A549 (cell line): Measurements from ENCODE around the gene SLC39A11. TPM values are rescaled to one million over a fixed set of nuclear protein-coding genes. Genes with fewer than 3 reads are reported as not detected.

Source experiments
- ATAC-seq, 2 experiments: fragments of 200-7000 bp in 1 of 2; fragments of >200 bp in 1 of 2; cut with Nextera tagmentation in 1 of 2; cut with Tn5 transposase in 1 of 2; 3 replicates each; pipeline versions ENCODE4 v1.8.0 to v1.9.1; 2018 to 2020; ENCODE audit warnings: mild to moderate bottlenecking in 1 of 2, moderate library complexity in 1 of 2
- CTCF ChIA-PET: fragments of 300-600 bp; sonication (Branson Sonifier 250); formaldehyde crosslinking; extraction: SDS; loops from one replicate; lab custom pipeline; 2021; ENCODE audit warnings: antibody characterized with exemption, inconsistent platforms; lab: Yijun Ruan, JAX
- POLR2A ChIA-PET: fragments of 350-600 bp; formaldehyde crosslinking; extraction: SDS; loops from one replicate; lab custom pipeline; 2021; ENCODE audit warnings: antibody characterized with exemption, inconsistent platforms; lab: Yijun Ruan, JAX
- DNase-seq, 2 experiments: peaks; one replicate each; pipeline versions ENCODE4 v3.0.0 to v3.0.0-alpha.2; 2011 to 2016; ENCODE audit warnings: low read depth in 1 of 2, low spot score in 1 of 2
- FAIRE-seq: peaks from 2 replicates; lab custom pipeline; 2011; peaks lifted over from hg19 to GRCh38; lab: Jason Lieb, UNC
- H3K27ac ChIP-seq, 2 experiments: fragments of >200 bp; sonication (Bioruptor Twin); formaldehyde crosslinking; 3 replicates each; pipeline ENCODE4 v1.5.1; 2016 to 2017
- H3K4me1 ChIP-seq: fragments of >200 bp; sonication (Bioruptor Twin); formaldehyde crosslinking; 3 replicates; pipeline ENCODE4 v1.6.1; 2016
- H3K4me2 ChIP-seq: fragments of >200 bp; sonication (Bioruptor Twin); formaldehyde crosslinking; 3 replicates; pipeline ENCODE4 v1.6.1; 2016
- H3K4me3 ChIP-seq: fragments of >200 bp; sonication (Bioruptor Twin); formaldehyde crosslinking; 3 replicates; pipeline ENCODE4 v1.5.1; 2016
- H3K9me3 ChIP-seq: fragments of >200 bp; sonication (Bioruptor Twin); formaldehyde crosslinking; 3 replicates; pipeline ENCODE4 v1.6.1; 2016
- CBX2 ChIP-seq: fragments of 200-600 bp; sonication (generic); IDR thresholded peaks from 2 replicates; pipeline ENCODE4 v1.6.1; 2016; ENCODE audit warnings: low read depth, mild to moderate bottlenecking, borderline replicate concordance
- EHF ChIP-seq: fragments of 250-450 bp; sonication (Bioruptor Pico); IDR thresholded peaks from 2 replicates; pipeline ENCODE4 v1.5.0; 2020; ENCODE audit warnings: mild to moderate bottlenecking
- EHMT2 ChIP-seq: fragments of 200-600 bp; sonication (generic); IDR thresholded peaks from 2 replicates; pipeline ENCODE4 v1.6.1; 2016; ENCODE audit warnings: antibody characterized with exemption, low read depth, mild to moderate bottlenecking, moderate library complexity
- FOSL2 ChIP-seq, 2 experiments: fragments of 450-650 bp in 1 of 2; fragments of >200 bp in 1 of 2; sonication (Bioruptor Twin) in 1 of 2; formaldehyde crosslinking; IDR thresholded peaks; 2 replicates each; pipeline versions ENCODE4 v1.5.0 to v1.6.1; 2016 to 2020; ENCODE audit warnings: mild to moderate bottlenecking in 1 of 2, moderate library complexity in 1 of 2
- FOXS1 ChIP-seq: fragments of 250-450 bp; sonication (Bioruptor Pico); IDR thresholded peaks from 2 replicates; pipeline ENCODE4 v1.5.0; 2020; ENCODE audit warnings: mild to moderate bottlenecking, moderate library complexity
- HOXA7 ChIP-seq: fragments of 250-450 bp; sonication (Bioruptor Pico); IDR thresholded peaks from 2 replicates; pipeline ENCODE4 v1.5.0; 2020; ENCODE audit warnings: mild to moderate bottlenecking, moderate library complexity
- HOXB5 ChIP-seq: fragments of 250-450 bp; sonication (Bioruptor Pico); IDR thresholded peaks from 2 replicates; pipeline ENCODE4 v1.5.0; 2020; ENCODE audit warnings: mild to moderate bottlenecking, moderate library complexity
- JUN ChIP-seq, 2 experiments: fragments of >200 bp; sonication (Bioruptor Twin); formaldehyde crosslinking; IDR thresholded peaks; 2 replicates in 1 of 2; 3 replicates in 1 of 2; pipeline ENCODE4 v1.6.1; 2016 to 2017
- JUNB ChIP-seq: fragments of >200 bp; sonication (Bioruptor Twin); formaldehyde crosslinking; IDR thresholded peaks from 2 replicates; pipeline ENCODE4 v1.6.1; 2016
- KDM1A ChIP-seq: fragments of 200-600 bp; sonication (generic); IDR thresholded peaks from 2 replicates; pipeline ENCODE4 v1.6.1; 2016; ENCODE audit warnings: low read depth, mild to moderate bottlenecking
- KDM5A ChIP-seq: fragments of 200-600 bp; sonication (generic); IDR thresholded peaks from 2 replicates; pipeline ENCODE4 v1.6.1; 2016; ENCODE audit warnings: antibody characterized with exemption, mild to moderate bottlenecking
- MYC ChIP-seq: IDR thresholded peaks from 2 replicates; pipeline ENCODE4 v1.6.1; 2012; ENCODE audit warnings: mild to moderate bottlenecking, inconsistent platforms, low read length, improper control_type of control experiment, borderline replicate concordance
- NPAS2 ChIP-seq: fragments of 250-450 bp; sonication (Bioruptor Pico); IDR thresholded peaks from 2 replicates; pipeline ENCODE4 v1.8.0; 2022; ENCODE audit warnings: mild to moderate bottlenecking, moderate library complexity, borderline replicate concordance
- RAD21 ChIP-seq, 2 experiments: fragments of >200 bp in 1 of 2; sonication (Bioruptor Twin) in 1 of 2; formaldehyde crosslinking in 1 of 2; IDR thresholded peaks in 1 of 2; conservative IDR thresholded peaks in 1 of 2; 2 replicates in 1 of 2; 3 replicates in 1 of 2; pipeline ENCODE4 v1.6.1; 2012 to 2018; ENCODE audit warnings: inconsistent platforms in 1 of 2
- RARB ChIP-seq: fragments of 250-450 bp; sonication (Bioruptor Pico); IDR thresholded peaks from 2 replicates; pipeline ENCODE4 v1.8.0; 2021; ENCODE audit warnings: mild to moderate bottlenecking, moderate library complexity
- RNF2 ChIP-seq: fragments of 200-600 bp; sonication (generic); IDR thresholded peaks from 2 replicates; pipeline ENCODE4 v1.6.1; 2016; ENCODE audit warnings: low read depth, mild to moderate bottlenecking, antibody characterized with exemption, moderate library complexity, borderline replicate concordance
- TP53 ChIP-seq: fragments of 250-450 bp; sonication (Bioruptor Pico); IDR thresholded peaks from 2 replicates; pipeline ENCODE4 v1.5.0; 2021; ENCODE audit warnings: mild to moderate bottlenecking, moderate library complexity
- ZFP36 ChIP-seq: fragments of 450-650 bp; IDR thresholded peaks from 2 replicates; pipeline ENCODE4 v1.6.1; 2014; ENCODE audit warnings: borderline replicate concordance; ENCODE audit not compliant: partially characterized antibody
- WGBS: methylation state at CpG from one replicate; pipeline ENCODE4 v1.1.6; 2017; ENCODE audit errors: missing lambda C conversion rate; 5-methylcytosine and 5-hydroxymethylcytosine counted together
- polyA plus RNA-seq, 4 experiments: library from polyadenylated mRNA; depleted of rRNA in 3 of 4; stranded (reverse); fragments of >200 nt; fragmentation: RNase III in 1 of 4; extraction: RNeasy Plus Mini Kit Qiagen cat#74134 plus additional on column Dnase treatment in 1 of 4; gene quantifications; 2 replicates in 3 of 4; 3 replicates in 1 of 4; pipeline ENCODE4 v1.2.3, GENCODE V29; 2011 to 2017
- TF ChIP-seq, protein P1 (sequence below): fragments of 200-600 bp; sonication (generic); IDR thresholded peaks from 2 replicates; pipeline ENCODE4 v1.6.1; 2016; ENCODE audit warnings: antibody characterized with exemption, mild to moderate bottlenecking, moderate library complexity
- TF ChIP-seq, protein P2 (sequence below): fragments of 150-350 bp; IDR thresholded peaks from 2 replicates; pipeline ENCODE4 v1.6.1; 2014; ENCODE audit warnings: low read depth, mild to moderate bottlenecking, low read length
- TF ChIP-seq, protein P3 (sequence below): IDR thresholded peaks from 2 replicates; pipeline ENCODE4 v1.6.1; 2012; ENCODE audit warnings: low read depth, borderline replicate concordance

Gene SLC39A11
- polyA plus RNA-seq, 2 of the 4 experiments (the other 2 are of a cell fraction): 18.4 to 25.2 TPM

DNA sequence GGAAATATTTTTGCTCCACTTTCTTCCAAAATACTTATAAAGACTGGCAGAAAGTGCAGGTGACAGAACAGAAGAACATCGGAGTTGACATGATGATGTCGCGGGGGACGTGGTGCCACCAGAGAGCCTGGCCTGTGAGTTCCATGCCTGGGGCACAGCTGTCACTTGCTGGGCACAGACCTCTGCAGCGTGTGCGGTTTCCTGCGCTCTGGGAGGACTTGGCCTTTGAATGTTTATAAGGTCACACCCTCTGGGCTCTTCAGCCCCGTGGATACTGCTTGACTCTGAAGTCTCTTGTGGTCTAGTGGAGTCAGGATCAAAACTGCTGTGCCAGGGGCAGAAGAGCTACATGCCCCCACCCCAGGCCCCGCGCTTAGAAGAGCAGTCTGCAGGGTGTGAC, 357.9 kb downstream of the SLC39A11 start:
- TF ChIP-seq FOSL2 (IDR thresholded peaks at IDR 0.05): no peak
- TF ChIP-seq FOSL2 (CRISPR knock-in tag; IDR thresholded peaks at IDR 0.05): no peak
- no peak for TF ChIP-seq MYC
- FAIRE-seq (no peak), DNase-seq (no peak), ATAC-seq (no peak)
- 85% methylated on average over 10 of the region's 10 CpGs for WGBS
- H3K9me3 ChIP-seq: no peaks in the 10 kb centered on the region
- no peak overlapping the region for H3K4me3 ChIP-seq
- POLR2A ChIA-PET: no interaction called here
- no peak overlapping the region for H3K4me2 ChIP-seq
- no peak overlapping the region for H3K27ac ChIP-seq
- CTCF ChIA-PET: interaction anchor here (0.7 to 13.3 kb wide), 5 partner anchors 9 to 451 kb away, joined by 3 to 483 read pairs (median 7); partner anchors contain the start of gene COG1
- H3K4me1 ChIP-seq: no peaks in the 10 kb centered on the region

DNA sequence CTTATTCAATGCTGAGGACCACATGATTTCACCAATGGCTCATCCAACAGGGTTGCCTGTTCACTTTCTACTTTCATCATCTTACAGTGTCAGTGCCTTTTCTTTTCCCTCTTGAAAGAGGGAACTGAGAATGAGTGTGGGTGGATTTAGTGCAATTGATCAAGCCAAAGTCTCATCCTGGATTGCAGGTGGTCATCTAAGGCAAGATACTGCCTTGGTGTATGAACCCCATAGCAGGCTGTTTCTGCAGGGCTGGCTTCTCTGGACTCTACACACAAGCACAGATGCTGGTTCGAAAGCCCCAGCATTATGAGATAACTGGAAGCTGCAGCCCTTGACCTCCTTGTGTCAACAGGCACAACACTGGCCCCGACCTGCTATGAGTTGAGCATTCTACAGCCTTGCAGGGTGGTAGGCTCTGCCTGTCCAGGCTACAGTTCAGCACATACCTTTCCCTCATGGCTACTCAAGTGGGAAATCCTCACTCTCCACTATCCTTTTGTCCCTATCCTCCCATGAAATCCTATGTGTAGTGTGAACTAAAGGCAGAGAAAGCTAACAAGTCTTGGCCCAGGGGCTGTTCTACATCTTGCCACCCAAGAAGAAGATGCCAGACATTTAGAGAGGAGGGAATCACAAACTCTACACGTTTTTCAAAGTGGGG, 358.7 kb downstream of the SLC39A11 start:
- no peak for FAIRE-seq
- POLR2A ChIA-PET: no interaction called here

More for the DNA sequence above, 358.7 kb downstream of the SLC39A11 start:
- Histone ChIP-seq H3K4me1 (no peaks in the 10 kb centered on the region), H3K4me3 (no peak overlapping the region), H3K27ac (no peak overlapping the region), H3K4me2 (no peak overlapping the region), H3K9me3 (no peaks in the 10 kb centered on the region)
- DNase-seq (no peak), ATAC-seq (no peak)
- no peak for TF ChIP-seq EHF (CRISPR knock-in tag)
- no peak for TF ChIP-seq KDM5A
- no peak for TF ChIP-seq FOXS1
- no peak for TF ChIP-seq RNF2
- no peak for TF ChIP-seq NPAS2 (CRISPR knock-in tag)
- TF ChIP-seq RAD21 (conservative IDR thresholded peaks at IDR 0.05 in 1 of 2, IDR thresholded peaks at IDR 0.05 in 1 of 2): no peak
- no peak for TF ChIP-seq EHMT2
- no peak for TF ChIP-seq TP53 (CRISPR knock-in tag)
- no peak for TF ChIP-seq JUNB
- no peak for TF ChIP-seq CBX2
- no peak for TF ChIP-seq JUN (IDR thresholded peaks at IDR 0.05)
- no peak for TF ChIP-seq FOSL2 (IDR thresholded peaks at IDR 0.05)
- no peak for TF ChIP-seq FOSL2 (CRISPR knock-in tag; IDR thresholded peaks at IDR 0.05)
- TF ChIP-seq ZFP36: no peak
- no peak for TF ChIP-seq HOXB5 (CRISPR knock-in tag)
- TF ChIP-seq RARB (CRISPR knock-in tag): no peak
- TF ChIP-seq HOXA7 (CRISPR knock-in tag): no peak
- TF ChIP-seq, protein P1, sequence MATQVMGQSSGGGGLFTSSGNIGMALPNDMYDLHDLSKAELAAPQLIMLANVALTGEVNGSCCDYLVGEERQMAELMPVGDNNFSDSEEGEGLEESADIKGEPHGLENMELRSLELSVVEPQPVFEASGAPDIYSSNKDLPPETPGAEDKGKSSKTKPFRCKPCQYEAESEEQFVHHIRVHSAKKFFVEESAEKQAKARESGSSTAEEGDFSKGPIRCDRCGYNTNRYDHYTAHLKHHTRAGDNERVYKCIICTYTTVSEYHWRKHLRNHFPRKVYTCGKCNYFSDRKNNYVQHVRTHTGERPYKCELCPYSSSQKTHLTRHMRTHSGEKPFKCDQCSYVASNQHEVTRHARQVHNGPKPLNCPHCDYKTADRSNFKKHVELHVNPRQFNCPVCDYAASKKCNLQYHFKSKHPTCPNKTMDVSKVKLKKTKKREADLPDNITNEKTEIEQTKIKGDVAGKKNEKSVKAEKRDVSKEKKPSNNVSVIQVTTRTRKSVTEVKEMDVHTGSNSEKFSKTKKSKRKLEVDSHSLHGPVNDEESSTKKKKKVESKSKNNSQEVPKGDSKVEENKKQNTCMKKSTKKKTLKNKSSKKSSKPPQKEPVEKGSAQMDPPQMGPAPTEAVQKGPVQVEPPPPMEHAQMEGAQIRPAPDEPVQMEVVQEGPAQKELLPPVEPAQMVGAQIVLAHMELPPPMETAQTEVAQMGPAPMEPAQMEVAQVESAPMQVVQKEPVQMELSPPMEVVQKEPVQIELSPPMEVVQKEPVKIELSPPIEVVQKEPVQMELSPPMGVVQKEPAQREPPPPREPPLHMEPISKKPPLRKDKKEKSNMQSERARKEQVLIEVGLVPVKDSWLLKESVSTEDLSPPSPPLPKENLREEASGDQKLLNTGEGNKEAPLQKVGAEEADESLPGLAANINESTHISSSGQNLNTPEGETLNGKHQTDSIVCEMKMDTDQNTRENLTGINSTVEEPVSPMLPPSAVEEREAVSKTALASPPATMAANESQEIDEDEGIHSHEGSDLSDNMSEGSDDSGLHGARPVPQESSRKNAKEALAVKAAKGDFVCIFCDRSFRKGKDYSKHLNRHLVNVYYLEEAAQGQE: no peak
- TF ChIP-seq KDM1A: no peak
- TF ChIP-seq, protein P2, sequence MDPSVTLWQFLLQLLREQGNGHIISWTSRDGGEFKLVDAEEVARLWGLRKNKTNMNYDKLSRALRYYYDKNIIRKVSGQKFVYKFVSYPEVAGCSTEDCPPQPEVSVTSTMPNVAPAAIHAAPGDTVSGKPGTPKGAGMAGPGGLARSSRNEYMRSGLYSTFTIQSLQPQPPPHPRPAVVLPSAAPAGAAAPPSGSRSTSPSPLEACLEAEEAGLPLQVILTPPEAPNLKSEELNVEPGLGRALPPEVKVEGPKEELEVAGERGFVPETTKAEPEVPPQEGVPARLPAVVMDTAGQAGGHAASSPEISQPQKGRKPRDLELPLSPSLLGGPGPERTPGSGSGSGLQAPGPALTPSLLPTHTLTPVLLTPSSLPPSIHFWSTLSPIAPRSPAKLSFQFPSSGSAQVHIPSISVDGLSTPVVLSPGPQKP: no peak
- TF ChIP-seq, protein P3, sequence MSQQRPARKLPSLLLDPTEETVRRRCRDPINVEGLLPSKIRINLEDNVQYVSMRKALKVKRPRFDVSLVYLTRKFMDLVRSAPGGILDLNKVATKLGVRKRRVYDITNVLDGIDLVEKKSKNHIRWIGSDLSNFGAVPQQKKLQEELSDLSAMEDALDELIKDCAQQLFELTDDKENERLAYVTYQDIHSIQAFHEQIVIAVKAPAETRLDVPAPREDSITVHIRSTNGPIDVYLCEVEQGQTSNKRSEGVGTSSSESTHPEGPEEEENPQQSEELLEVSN: no peak
- WGBS: 43% methylated on average over 3 of the region's 3 CpGs
- CTCF ChIA-PET: interaction anchor here (1.3 to 13.3 kb wide), 5 partner anchors 8 to 452 kb away, joined by 3 to 483 read pairs (median 4); partner anchors contain the start of gene COG1
